T-helper 2 cell treated with Interferon-gamma antibody and Interleukin-4, amounts not matched to agents 100 ng/mL and 5 ng/mL, for 36 hours (primary cell): ENCODE data around the gene TH. TPM values are rescaled to one million over a fixed set of nuclear protein-coding genes. Genes with fewer than 3 reads are reported as not detected.
"Not testable (repeated sequence)": the region's sequence is repeated elsewhere in the genome, so short reads cannot be mapped to it uniquely, and the experiment has no call there.

ENCODE experiments used
- intact Hi-C: fragments of 100-400 bp; cut with micrococcal nuclease; formaldehyde crosslinking; loops from one replicate; pipeline ENCODE4 v1.15.1; 2023
- total RNA-seq: library from RNA; stranded (reverse); gene quantifications from 2 replicates; pipeline ENCODE4 v1.2.3, GENCODE V29; 2022

The TH gene
- total RNA-seq, 1 donor from 2014 or later, result not detected

DNA sequence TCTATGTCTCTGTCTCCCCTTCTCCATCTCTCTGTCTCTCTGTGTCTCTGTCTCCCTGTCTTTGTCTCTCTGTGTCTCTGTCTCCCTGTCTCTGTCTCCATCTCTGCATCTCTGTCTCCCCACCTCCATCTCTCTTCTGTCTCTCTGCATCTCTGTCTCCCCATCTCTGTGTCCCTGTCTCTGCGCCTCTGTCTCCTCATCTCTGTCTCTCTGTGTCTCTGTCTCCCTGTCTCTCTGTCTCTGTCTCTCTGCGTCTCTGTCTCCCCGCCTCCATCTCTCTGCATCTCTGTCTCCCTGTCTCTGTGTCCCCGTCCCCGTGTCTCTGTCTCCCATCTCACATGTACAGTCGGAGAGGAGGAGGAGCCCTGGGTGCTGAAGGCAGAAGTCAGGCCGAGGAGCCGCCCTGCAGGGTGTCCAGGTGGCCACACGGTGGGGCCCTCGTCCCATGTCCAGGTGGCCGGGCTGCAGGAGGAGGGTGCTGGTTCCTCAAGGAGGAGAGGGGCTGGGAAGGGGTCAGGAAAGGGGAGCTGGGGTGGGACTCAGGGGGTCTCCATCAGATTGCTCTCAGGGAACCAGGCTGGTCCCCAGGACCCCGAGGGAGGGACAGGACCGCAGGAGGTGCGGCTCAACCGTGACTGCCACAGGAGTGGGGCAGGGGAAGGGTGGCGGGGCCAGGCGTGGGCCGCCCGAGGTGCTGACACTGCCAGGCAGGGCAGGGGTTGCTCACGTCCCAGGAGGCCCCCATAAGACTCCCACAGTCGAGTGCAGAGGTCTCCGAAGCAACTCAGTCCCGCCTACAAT lies 25.6 kb upstream of the TH start:
- intact Hi-C loops, result loop anchor here (1.0 to 5.0 kb wide), 6 partner anchors 104 to 690 kb away; partner anchors contain the start of genes C11orf21, CDKN1C and TSSC4

DNA sequence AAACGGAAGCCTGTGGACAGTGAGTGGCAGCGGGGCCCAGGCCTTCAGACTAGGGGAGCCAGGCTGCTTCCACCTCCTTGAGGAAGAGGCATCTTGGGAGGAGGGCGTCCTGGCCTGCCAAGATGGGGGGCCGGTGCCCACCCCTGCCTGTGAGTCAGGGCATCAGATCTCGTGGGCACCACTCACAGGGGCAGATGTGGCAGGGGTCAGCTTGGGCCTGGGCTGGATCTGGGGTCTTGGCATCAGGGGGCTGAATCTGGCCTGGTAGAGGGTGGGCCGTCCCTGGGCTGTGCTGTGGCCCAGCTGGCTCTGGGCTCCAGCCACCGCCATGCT lies 24.1 kb upstream of the TH start:
- intact Hi-C loops, result loop anchor here (2.0 to 5.0 kb wide), 4 partner anchors 105 to 692 kb away; partner anchors contain the start of genes C11orf21, CDKN1C and TSSC4

DNA sequence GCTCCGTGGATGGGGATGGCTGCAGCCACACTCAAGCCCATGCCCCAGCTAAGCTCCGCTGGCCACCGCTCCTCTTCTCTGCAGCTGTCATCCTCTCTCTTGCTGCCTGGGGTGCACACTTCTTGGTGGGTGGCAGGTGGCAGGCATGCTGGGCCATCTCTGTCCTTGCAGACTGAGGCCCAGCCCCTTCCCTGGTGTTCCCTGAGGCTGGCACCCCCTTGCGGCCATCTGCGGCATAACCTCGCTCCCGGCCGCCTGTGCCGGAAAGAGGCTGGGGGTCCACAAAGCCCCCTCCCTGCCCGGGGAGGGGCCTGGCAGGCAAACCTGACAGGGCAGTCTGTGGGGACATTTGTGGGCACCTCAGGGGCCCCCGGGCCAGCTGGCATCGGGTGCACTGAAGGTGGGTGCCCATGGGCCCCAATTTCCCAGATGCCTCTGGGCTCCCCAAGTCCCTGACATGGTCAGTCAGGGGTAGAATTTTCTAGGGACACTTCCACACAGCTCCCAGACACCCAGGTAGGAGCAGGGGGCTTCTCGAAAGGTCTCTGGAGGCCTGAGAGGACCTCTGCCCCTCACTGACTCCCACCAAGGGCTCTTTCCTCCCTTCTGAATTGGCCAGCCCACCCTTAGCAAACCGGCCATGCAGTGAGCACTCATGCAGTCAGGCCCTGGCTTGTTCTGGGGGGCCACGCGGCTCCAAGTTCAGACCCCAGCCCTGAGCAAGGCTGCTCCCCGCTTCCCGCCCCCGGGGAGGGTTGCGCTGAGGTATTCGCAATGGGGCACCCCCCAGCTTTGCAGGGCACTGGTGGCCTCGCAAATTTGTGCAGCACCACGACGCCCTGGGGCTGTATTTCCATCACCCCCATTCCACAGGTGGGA lies 23.5 kb upstream of the TH start:
- intact Hi-C loops, result loop anchor here (5.0 kb wide), 3 partner anchors 207 to 692 kb away; partner anchors contain the start of genes CDKN1C and TSSC4

DNA sequence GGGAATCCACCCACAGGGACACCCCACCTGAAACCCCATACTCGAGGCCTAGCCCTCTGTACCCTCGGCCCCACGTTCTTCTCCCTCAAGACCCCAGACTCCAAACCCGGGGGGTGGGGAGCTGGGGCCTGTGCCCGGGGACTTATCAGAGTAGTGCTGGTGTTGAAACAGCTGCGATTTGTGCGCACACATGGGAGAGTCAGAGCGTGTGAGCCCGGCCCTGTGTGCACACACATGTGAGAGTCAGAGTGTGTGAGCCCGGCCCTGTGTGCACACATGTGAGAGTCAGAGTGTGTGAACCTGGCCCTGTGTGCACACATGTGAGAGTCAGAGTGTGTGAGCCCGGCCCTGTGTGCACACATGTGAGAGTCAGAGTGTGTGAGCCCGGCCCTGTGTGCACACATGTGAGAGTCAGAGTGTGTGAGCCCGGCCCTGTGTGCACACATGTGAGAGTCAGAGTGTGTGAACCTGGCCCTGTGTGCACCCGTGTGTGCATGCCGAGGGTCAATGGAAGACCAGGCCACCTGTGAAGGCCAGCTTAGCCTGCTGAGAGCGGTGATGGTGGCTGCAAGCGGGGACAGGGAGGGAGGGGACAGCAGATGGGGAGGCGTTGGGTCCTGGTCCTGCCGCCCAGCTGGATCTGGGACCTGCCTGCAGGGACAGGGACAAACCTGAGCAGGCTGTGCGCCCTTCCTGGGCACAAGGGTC lies 22.4 kb upstream of the TH start:
- intact Hi-C loops, result not testable (repeated sequence)

DNA sequence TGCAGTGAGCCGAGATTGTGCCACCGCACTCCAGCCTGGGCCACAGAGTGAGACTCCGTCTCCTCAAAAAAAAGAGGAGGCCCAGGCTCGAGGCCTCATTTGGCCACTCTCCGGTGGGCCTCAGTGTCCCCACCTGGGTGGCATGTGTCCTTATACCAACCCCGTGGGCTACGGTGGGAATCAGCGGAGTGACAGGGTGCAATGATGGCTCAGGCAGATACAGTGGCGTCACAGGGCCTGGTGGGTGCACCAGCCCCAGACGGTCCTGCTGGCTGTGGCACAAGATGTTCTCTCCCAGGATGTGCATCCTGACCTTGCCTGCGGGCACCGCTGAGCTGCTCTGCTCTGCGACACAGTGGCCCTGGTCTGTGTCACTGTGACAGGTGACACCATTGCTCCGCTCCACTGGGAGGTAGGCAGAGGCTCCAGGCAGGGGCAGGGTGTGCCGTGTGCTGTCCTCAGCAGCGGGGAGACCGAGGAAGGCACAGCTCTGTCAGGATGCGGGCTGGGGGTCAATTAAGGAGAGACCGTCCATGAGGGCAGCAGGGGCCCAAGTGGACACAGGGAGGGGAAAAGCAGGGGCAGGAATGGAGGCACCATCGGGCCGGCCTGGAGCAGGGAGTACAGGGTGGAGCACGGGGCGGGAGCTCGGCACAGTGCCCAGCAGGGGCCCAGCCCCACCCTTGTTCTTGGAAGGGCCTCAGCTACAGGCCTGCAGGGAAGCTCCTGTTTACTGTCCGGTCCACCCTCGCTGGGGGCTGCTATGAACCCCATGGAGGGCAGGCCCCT lies 21.7 kb upstream of the TH start:
- intact Hi-C loops, result no loop called here

DNA sequence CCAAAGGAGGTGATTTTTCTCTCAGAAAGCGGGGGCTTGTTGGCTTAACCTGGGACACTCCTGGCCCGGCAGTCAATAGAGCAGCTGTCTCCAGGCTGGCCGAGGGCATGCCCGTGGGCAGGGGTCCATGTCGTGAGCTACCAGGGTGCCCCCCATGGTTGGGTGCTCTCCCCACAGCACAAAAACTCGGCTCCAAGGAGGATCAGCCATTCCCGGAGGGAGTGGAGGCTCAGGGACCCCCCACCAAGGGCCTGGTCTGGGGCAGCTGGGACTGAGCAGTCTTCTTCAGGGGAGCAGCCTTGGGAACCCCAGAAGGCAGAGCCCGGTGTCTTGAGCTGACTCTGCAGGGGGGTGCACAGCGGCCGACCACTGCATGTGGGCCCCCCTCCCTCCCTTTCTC lies 20.8 kb upstream of the TH start:
- intact Hi-C loops, result no loop called here

DNA sequence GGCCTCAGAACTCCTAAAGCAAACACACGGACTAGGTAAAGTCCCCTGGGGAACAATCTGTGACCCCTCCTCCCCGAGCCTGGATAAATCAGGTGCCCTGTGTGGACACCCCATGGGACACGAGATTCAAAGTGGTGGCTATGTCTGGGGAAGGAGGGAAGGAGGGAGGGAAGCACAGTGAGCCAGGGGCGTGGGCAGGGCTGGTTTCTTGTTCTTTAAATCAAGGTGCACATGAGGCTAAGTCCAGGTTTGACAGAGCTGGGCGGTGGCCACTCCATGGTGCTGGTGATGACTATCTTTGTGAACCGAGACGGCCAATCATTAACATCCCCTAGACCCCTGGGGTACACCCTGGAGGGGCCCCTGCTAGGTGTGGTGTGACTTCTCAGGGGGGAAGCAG lies 20.3 kb upstream of the TH start:
- intact Hi-C loops, result no loop called here

DNA sequence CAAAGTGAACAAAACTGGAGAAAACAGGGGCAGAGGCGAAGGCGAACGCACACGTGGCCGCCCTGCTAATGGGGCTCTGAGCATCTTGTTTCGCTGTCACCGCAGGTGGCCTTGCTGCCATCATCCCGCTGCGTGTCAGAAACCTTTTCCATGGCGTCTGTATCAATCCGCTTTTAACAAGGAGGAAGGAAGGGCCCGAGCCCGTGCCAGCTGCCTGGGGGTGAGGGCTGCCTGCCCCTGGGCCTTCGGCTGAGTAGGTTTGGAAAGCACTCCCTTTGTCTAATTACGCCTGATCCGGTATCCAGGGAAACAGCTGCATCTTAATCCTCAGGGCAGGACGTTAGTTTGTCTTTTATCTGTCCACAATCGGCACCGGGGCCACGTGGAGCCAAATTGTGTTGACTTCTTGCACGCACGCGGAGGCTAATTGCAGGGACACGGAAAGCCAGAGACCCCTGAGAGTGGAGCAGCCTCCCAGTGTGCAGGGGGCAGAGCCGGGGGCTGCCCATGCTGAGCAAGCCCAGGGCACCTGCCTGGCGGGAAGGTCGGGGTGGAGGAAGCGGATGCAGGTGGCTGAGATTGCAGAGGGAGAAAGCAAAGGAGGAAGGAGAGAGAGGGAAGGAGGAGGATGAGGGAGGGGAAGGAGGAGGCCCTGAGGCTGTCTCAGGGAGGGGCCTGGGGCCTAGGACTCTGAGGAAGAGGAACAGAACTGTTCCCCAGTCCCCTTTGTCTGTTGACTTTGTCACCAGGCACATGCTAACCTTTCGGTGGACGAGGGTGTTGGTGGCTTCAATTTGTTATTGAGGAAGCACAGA lies 19.2 kb upstream of the TH start:
- intact Hi-C loops, result no loop called here

DNA sequence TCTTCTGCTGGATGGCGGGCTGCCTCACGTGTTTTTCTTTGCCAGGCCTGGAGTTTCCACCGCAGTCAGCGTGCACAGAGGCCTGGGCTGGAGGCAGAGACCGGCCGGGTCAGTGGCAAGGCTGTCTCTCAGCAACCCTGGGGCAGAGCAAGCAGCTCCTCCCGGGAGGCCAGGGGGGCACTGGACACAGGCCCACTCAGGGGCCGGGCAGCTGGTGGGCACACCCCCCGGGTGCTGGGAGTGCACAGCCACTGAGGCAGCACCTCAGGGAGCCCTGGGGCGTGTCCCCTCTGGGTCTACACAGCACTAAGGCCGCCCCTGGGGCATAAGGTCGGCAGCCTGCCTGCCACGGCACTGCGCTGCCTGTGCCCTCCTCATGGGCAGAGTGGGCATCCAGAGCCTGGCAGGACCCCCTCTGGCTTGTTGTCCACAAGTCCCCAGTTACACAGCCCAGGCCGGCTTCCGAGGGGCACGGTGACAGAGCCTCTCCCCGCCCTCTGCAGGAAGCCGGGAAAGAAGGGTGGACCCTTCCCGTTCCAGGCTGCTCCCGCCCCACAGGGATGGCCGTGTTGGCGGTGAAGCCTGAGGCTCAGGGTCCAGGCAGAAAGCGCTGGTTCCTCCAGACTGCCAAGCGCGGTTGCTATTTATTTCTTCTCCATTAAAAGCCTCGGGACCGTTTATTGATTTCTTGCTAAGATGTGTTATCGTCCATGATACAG lies 18.5 kb upstream of the TH start:
- intact Hi-C loops, result no loop called here

DNA sequence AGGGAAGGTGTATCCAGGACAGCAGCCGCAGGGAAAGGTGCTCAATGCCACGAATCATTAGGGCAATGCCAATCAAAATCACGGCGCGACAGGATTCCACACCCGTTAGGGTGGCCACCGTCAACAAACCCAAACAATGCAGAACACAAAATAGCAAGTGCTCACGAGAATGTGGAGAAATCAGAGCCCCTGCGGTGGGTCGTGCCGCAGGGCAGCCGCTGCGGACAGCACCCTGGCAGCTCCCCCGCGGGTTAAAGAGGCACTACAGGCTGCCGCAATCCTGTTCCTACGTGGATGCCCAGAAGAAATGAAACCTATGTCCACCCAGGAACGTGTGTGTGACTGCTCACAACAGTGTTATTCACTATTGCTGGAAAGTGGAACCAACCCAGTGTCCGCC lies 17.1 kb upstream of the TH start:
- intact Hi-C loops, result no loop called here

DNA sequence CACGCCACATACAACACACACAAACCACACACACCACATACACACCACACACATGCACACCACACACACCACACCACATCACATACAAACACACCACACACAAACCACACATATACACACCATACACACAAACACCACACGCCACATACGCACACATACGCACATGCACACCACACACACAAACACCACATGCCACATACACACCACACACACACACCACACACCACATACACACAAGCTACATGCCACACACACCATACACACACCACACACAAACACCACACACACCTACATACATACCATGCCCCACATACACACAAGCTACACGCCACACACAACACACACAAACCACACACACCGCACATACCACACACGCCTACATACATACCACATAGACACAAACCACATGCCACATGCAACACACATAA lies 15.7 kb upstream of the TH start:
- intact Hi-C loops, result no loop called here

DNA sequence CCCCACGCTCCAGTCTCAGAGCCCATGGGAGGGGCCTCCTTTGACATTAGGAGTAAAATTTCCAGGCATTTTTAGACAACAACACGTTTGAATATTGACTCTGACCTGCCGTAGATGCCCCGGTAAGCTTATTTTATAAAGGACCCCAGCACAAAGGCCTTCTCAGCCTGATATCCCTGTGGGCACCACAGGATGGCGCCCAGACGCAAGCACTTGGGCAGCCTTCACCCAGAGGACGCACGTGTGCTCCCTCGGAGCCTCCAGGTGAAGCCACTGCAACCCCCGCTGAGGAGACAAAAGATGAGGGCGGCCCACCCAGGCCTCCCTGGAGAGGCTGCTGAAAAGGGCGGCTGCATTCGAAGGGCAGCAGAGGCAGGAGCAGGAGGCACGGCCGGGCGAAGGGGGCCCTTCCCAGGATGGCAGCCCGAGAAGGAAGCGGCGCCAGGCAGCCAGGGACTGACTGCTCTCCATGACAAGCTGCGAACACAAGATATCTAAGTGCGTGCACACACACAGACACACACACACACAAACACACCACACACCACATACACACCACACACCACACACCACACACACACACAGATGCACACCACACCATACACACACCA lies 15.2 kb upstream of the TH start:
- intact Hi-C loops, result loop anchor here (1.0 kb wide), 1 partner anchor 234 kb away; no protein-coding TSS in a partner anchor

DNA sequence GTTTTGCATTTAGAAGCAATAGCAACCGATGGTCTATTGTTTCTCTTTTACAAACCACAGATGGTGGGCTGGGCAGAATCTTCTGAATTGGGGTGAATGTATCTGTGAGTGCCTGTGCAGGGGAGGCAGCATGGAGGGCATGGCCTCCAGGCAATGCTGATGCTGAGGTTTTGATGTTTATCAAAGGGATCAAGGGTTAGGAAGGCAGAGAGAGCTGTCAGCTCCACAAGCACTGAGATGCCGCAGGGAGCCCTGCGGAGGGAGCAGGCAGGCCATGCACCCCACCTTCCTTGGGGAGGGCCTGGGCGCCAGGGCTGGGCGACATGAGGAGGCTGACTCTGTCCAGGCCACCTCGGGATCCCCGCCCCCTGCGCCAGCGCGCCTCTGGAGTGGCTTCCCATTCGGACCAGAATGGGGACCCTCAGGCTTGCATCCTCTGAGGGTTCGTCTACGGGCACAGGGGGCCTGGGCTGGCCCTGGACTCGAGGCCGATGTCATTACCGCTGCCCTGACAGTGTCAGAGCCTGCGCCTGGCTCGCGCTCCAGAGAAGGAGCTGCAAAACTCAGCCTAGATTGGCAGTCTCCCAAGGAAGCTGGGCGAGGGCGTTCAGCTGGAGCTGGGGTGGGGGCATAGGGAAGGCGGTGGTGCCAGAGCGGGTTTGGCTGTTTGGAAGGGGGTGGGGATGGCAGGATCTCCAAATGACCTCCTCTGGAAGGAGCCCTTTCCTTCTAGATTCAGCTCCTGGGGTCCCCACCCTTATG lies 13.9 kb upstream of the TH start:
- intact Hi-C loops, result loop anchor here (1.0 kb wide), 1 partner anchor 235 kb away; no protein-coding TSS in a partner anchor

DNA sequence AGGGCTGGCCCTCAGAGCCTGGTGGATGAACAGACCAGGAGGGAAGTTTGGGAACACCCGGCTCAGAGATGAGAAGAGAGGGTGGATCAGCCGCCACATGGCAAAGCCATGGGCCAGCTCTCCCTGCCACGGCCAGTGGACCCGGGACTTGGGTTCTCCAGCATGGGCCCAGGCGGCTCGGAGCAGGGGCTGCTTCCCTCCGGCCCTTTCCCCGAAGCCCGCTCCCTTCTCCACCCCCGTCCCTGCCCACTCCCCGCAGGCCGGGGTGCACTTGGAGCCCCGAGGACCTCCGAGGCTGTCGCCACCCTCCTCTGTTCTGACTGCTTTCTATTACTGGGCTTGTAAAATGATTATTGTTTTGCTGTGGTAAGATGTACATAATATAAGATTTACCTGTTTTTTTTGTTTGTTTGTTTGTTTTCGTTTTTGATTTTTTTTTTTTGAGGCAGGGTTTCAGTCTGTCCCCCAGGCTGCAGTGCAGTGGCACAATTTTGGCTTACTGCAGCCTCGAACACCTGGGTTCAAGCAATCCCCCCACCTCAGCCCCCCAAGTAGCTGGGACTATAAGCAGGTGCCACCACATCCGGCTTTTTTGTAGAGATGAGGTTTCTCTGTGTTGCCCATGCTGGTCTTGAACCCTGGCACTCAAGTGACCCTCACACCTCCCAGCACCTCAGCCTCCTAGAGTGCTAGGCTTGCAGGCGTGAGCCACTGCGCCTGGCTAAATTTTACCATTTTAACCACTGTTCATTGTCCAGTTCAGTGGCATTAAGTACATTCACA lies 11.3 kb upstream of the TH start:
- intact Hi-C loops, result no loop called here

DNA sequence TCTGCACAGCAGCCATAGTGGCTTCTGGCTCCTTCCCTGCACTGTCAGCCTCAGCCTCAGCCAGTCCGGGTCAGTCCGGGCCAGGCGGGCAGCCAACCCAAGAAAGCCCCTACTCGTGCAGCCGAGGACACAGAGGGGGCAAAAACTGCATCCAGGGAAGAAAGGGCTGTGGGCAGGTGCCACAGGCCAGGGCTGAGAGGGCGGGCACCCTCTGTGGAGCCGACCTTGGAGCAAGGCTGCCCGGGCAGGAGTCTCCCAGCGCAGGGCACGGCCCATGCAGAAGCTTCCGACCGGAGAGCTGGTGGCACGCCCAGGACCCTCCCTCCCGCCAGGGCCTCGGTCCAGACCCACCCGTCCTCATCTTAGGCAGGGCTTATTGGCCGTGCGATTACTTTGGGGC lies 10.5 kb upstream of the TH start:
- intact Hi-C loops, result no loop called here

DNA sequence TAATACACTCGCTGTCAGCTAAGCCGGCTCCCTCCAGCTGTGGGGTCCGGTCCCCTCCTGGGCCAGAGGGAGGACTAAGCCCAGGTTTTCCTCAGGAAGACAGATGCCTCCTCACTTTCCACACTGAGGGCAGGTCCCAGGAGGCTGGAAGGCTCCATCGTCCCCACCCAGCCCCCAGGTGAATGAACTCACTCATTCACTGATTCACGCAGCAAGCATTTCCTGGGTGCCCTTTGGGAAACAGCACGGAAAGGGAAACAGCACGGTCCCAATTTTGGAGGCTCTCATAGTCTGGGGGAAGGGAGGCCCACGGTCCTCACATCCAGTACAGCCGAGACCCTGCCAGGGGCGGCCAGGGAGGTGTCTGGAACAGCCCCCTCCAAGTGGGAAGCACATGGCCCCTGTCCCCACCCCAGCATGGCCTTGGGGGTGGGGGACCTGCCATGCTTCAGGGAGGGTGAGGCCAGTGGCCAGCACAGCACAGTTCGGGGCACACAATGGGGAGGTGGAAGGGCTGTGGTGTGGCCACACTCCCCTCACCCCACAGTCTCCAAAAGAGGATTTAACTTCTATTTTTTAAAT lies 9.3 kb upstream of the TH start:
- intact Hi-C loops, result no loop called here

DNA sequence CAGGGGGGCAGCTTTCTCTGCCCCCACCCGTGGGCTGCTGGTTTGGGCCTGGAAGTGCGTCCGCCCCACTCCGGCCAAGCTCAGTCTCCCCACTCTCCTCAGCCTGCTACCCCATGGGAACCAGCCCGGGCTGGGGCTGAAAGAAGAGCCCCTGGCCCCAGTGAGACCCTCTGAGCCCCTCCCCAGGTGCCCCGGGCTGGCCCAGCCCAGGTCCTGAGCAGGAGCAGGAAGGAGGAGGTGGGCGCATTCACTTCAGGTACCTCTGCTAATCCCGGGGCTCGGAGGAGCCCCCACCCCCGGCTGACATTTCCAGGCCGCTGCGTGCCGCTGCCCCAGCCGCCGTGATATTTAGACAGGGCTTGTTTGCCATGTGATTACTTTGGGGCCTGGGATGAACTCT lies 8.7 kb upstream of the TH start:
- intact Hi-C loops, result no loop called here
